ENCODE data around the gene SLC22A15. TPM values are rescaled to one million over a fixed set of nuclear protein-coding genes. Genes with fewer than 3 reads are reported as not detected.

SLC22A15 gene
- polyA plus RNA-seq, 1 donor from 2014 or later: 3.1 TPM

GRCh38 chr1:116026631-116027030, 50.3 kb downstream of the SLC22A15 start:
- no peak overlapping the region for H3K27ac ChIP-seq (ENCODE audit: low read length)
- no peaks in the 10 kb centered on the region for H3K9me2 ChIP-seq (ENCODE audit: insufficient read depth, low read length)
- H3K9ac ChIP-seq (ENCODE audit: low read length): no peak overlapping the region
- TF ChIP-seq EZH2 (IDR thresholded peaks at IDR 0.05; ENCODE audit: borderline replicate concordance, insufficient read depth, low read length, poor library complexity, severe bottlenecking) (no peak), EP300 (conservative IDR thresholded peaks at IDR 0.05; ENCODE audit: poor library complexity, severe bottlenecking) (no peak), REST (IDR thresholded peaks at IDR 0.05; ENCODE audit: borderline replicate concordance) (no peak), TAF1 (IDR thresholded peaks at IDR 0.05; ENCODE audit: low read depth) (no peak), POLR2AphosphoS5 (IDR thresholded peaks at IDR 0.05) (no peak), SMC3 (conservative IDR thresholded peaks at IDR 0.05; ENCODE audit: poor library complexity) (no peak), MXI1 (conservative IDR thresholded peaks at IDR 0.05; ENCODE audit: poor library complexity, severe bottlenecking) (no peak), RAD21 (conservative IDR thresholded peaks at IDR 0.05) (no peak), CTCF (IDR thresholded peaks at IDR 0.05; ENCODE audit: poor library complexity, severe bottlenecking) (no peak)
- H3K4me2 ChIP-seq (ENCODE audit: low read length): no peak overlapping the region
- H2AFZ ChIP-seq (ENCODE audit: low read depth, low read length): no peak overlapping the region
- no peaks in the 10 kb centered on the region for H3K27me3 ChIP-seq (ENCODE audit: insufficient read depth, low read depth, low read length)
- H3K9me3 ChIP-seq (ENCODE audit: low read length): no peaks in the 10 kb centered on the region
- H3K36me3 ChIP-seq (ENCODE audit: insufficient read depth, low read length): no peaks in the 10 kb centered on the region
- no peak overlapping the region for H3K4me3 ChIP-seq (ENCODE audit: low read length)
- no peaks in the 10 kb centered on the region for H4K20me1 ChIP-seq (ENCODE audit: insufficient read depth)
- H3F3A ChIP-seq (ENCODE audit: insufficient read depth, low read length, poor library complexity, severe bottlenecking): no peaks in the 10 kb centered on the region
- H3K79me2 ChIP-seq (replicated peaks; ENCODE audit: insufficient read depth, low read length): no peaks in the 10 kb centered on the region

- H3K27me3 ChIP-seq (ENCODE audit: insufficient read depth, low read depth, low read length): no peaks in the 10 kb centered on the region
- H3F3A ChIP-seq (ENCODE audit: insufficient read depth, low read length, poor library complexity, severe bottlenecking): no peaks in the 10 kb centered on the region
- H3K36me3 ChIP-seq (ENCODE audit: insufficient read depth, low read length): no peaks in the 10 kb centered on the region
- no peak overlapping the region for H3K9ac ChIP-seq (ENCODE audit: low read length)
- H3K79me2 ChIP-seq (replicated peaks; ENCODE audit: insufficient read depth, low read length): no peaks in the 10 kb centered on the region
- H3K9me3 ChIP-seq (ENCODE audit: low read length): no peaks in the 10 kb centered on the region
- no peaks in the 10 kb centered on the region for H4K20me1 ChIP-seq (ENCODE audit: insufficient read depth)
- H3K4me3 ChIP-seq (ENCODE audit: low read length): no peak overlapping the region
- no peak overlapping the region for H3K4me2 ChIP-seq (ENCODE audit: low read length)
- H3K9me2 ChIP-seq (ENCODE audit: insufficient read depth, low read length): no peaks in the 10 kb centered on the region
- TF ChIP-seq EZH2 (IDR thresholded peaks at IDR 0.05; ENCODE audit: borderline replicate concordance, insufficient read depth, low read length, poor library complexity, severe bottlenecking) (no peak), EP300 (conservative IDR thresholded peaks at IDR 0.05; ENCODE audit: poor library complexity, severe bottlenecking) (no peak), MXI1 (conservative IDR thresholded peaks at IDR 0.05; ENCODE audit: poor library complexity, severe bottlenecking) (no peak), SMC3 (conservative IDR thresholded peaks at IDR 0.05; ENCODE audit: poor library complexity) (no peak), REST (IDR thresholded peaks at IDR 0.05; ENCODE audit: borderline replicate concordance) (no peak), POLR2AphosphoS5 (IDR thresholded peaks at IDR 0.05) (no peak), TAF1 (IDR thresholded peaks at IDR 0.05; ENCODE audit: low read depth) (no peak), CTCF (IDR thresholded peaks at IDR 0.05; ENCODE audit: poor library complexity, severe bottlenecking) (no peak), RAD21 (conservative IDR thresholded peaks at IDR 0.05) (no peak)
- H2AFZ ChIP-seq (ENCODE audit: low read depth, low read length): no peak overlapping the region
- H3K27ac ChIP-seq (ENCODE audit: low read length): no peak overlapping the region
Measured at GRCh38 chr1:116031302-116031835, 55.1 kb downstream of the SLC22A15 start.
